SU-DHL-6 (cell line): ENCODE results near the gene KAZN.

Source experiments
- EZH2phosphoT487 ChIP-seq: fragments of 200-600 bp; sonication (generic), shearing (Covaris generic); conservative IDR thresholded peaks from 2 replicates; pipeline ENCODE4 v1.6.1; 2018; ENCODE audit warnings: mild to moderate bottlenecking, antibody characterized with exemption, low read length, moderate library complexity, mixed read lengths
- TF ChIP-seq, protein P1 (sequence below): fragments of 200-600 bp; sonication (generic); IDR thresholded peaks from one replicate; pipeline ENCODE4 v1.5.1; 2017; ENCODE audit warnings: antibody characterized with exemption, mild to moderate bottlenecking, low read length, moderate library complexity; ENCODE audit not compliant: insufficient read depth, poor library complexity, severe bottlenecking

DNA sequence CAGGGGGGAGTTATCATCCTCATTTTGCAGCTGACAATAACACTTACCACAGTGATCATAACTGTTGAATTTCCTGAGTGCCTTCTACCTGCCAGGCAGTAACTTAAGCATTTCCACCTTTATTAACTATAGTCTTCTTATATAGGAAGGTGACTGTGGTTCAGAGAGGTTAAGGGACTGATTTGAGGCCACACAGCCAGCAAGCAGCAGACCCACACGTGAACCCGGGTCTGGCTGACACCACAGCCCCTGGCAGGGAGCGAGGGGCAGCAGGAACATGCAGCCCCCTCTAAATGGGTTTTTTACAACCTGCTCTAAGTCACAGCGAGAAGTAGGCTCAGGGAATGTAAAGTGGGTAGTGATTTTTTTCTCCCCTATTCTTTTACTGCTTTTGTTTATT is 248.2 kb downstream of the KAZN start:
- TF ChIP-seq, protein P1, sequence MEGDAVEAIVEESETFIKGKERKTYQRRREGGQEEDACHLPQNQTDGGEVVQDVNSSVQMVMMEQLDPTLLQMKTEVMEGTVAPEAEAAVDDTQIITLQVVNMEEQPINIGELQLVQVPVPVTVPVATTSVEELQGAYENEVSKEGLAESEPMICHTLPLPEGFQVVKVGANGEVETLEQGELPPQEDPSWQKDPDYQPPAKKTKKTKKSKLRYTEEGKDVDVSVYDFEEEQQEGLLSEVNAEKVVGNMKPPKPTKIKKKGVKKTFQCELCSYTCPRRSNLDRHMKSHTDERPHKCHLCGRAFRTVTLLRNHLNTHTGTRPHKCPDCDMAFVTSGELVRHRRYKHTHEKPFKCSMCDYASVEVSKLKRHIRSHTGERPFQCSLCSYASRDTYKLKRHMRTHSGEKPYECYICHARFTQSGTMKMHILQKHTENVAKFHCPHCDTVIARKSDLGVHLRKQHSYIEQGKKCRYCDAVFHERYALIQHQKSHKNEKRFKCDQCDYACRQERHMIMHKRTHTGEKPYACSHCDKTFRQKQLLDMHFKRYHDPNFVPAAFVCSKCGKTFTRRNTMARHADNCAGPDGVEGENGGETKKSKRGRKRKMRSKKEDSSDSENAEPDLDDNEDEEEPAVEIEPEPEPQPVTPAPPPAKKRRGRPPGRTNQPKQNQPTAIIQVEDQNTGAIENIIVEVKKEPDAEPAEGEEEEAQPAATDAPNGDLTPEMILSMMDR: no peak
- no peak for TF ChIP-seq EZH2phosphoT487
